T-cell (primary cell): ENCODE data around the gene ST6GALNAC3. TPM values are rescaled to one million over a fixed set of nuclear protein-coding genes. Genes with fewer than 3 reads are reported as not detected.

Experiments
- ATAC-seq, 4 experiments: fragments of 200-7000 bp in 3 of 4; fragments of 150-1000 bp in 1 of 4; cut with Tn5 transposase; replicated peaks in 1 of 4; 1 replicate in 3 of 4; 2 replicates in 1 of 4; pipeline ENCODE4 v1.10.0; 2021; ENCODE audit warnings: moderate library complexity in 3 of 4, mild to moderate bottlenecking in 2 of 4, moderate number of reproducible peaks in 1 of 4
- CTCF ChIA-PET, 2 donors: fragments of 300-600 bp; sonication (Branson Sonifier 250); formaldehyde crosslinking; loops; one replicate each; lab custom pipeline; 2022; ENCODE audit warnings: antibody characterized with exemption in 2 of 2; lab: Charles Lee
- POLR2A ChIA-PET, 2 donors: fragments of 300-600 bp; sonication (Branson Sonifier 250); formaldehyde crosslinking; loops; one replicate each; lab custom pipeline; 2022; ENCODE audit warnings: antibody characterized with exemption in 2 of 2; lab: Charles Lee
- DNase-seq, 35 experiments: peaks; one replicate each; pipeline versions ENCODE4 v3.0.0 to v3.0.0-alpha.2; 2013 to 2023
- H3K27ac ChIP-seq: one replicate; pipeline ENCODE4 v1.5.1; 2013; ENCODE audit warnings: low read length
- H3K27me3 ChIP-seq, 2 experiments: replicated peaks in 1 of 2; 1 replicate in 1 of 2; 2 replicates in 1 of 2; pipeline versions ENCODE4 v1.6.1 to v1.7.0; 2013; ENCODE audit warnings: low read length in 1 of 2, mixed read lengths in 1 of 2; ENCODE audit not compliant: control insufficient read depth in 2 of 2, insufficient read depth in 2 of 2; ENCODE audit errors: extremely low read depth in 1 of 2
- H3K36me3 ChIP-seq, 2 donors: 1 replicate in 1 of 2; 2 replicates in 1 of 2; pipeline versions ENCODE4 v1.6.1 to v1.7.0; 2013; ENCODE audit warnings: low read length in 1 of 2; ENCODE audit not compliant: control insufficient read depth in 2 of 2, insufficient read depth in 1 of 2; ENCODE audit errors: extremely low read depth in 1 of 2
- H3K4me1 ChIP-seq, 2 experiments: 1 replicate in 1 of 2; 2 replicates in 1 of 2; pipeline versions ENCODE4 v1.6.1 to v1.7.0; 2013; ENCODE audit warnings: low read length in 2 of 2, mixed read lengths in 1 of 2; ENCODE audit not compliant: insufficient read depth in 2 of 2, control insufficient read depth in 1 of 2; ENCODE audit errors: extremely low read depth in 1 of 2
- H3K4me3 ChIP-seq, 2 donors: 1 replicate in 1 of 2; 2 replicates in 1 of 2; pipeline versions ENCODE4 v1.5.1 to v1.7.0; 2013; ENCODE audit warnings: mild to moderate bottlenecking in 2 of 2, low read length in 1 of 2, moderate library complexity in 1 of 2; ENCODE audit not compliant: control insufficient read depth in 1 of 2; ENCODE audit errors: extremely low read depth in 1 of 2
- H3K9me3 ChIP-seq: 2 replicates; pipeline ENCODE4 v1.7.0; 2013
- H3K27ac Mint-ChIP-seq, 2 donors: one replicate each; pipeline ENCODE4 v1.8.0; 2020 to 2021; ENCODE audit warnings: mild to moderate bottlenecking in 2 of 2, mixed read lengths in 2 of 2
- H3K27me3 Mint-ChIP-seq, 2 donors: one replicate each; pipeline ENCODE4 v1.8.0; 2021 to 2022; ENCODE audit warnings: mixed read lengths in 2 of 2
- H3K36me3 Mint-ChIP-seq: one replicate; pipeline ENCODE4 v1.8.0; 2021; ENCODE audit warnings: mixed read lengths
- H3K4me1 Mint-ChIP-seq, 3 donors: one replicate each; pipeline ENCODE4 v1.8.0; 2020 to 2022; ENCODE audit warnings: mixed read lengths in 3 of 3, mild to moderate bottlenecking in 1 of 3
- H3K4me3 Mint-ChIP-seq, 3 donors: one replicate each; pipeline ENCODE4 v1.8.0; 2020 to 2022; ENCODE audit warnings: mild to moderate bottlenecking in 3 of 3, mixed read lengths in 3 of 3, moderate library complexity in 3 of 3
- H3K9me3 Mint-ChIP-seq, 3 donors: one replicate each; pipeline ENCODE4 v1.8.0; 2020 to 2022; ENCODE audit warnings: mixed read lengths in 3 of 3
- WGBS: methylation state at CpG from one replicate; pipeline ENCODE4 v1.1.5; 2013; ENCODE audit warnings: missing lambda C conversion rate; ENCODE audit not compliant: insufficient coverage; 5-methylcytosine and 5-hydroxymethylcytosine counted together
- total RNA-seq, 35 experiments: library from RNA in 6 of 35; stranded (reverse) in 6 of 35; fragments of 120-200 nt in 1 of 35; gene quantifications; one replicate each; pipeline versions ENCODE4 v1.2.1 to v1.2.4 and lab custom pipeline; 2013 to 2026

The ST6GALNAC3 gene
- total RNA-seq, 5 donors from 2014 or later (not counting 1 experiment from before 2014, with no cell fraction given): 0.33 to 6.6 (median 1.5) TPM

DNA sequence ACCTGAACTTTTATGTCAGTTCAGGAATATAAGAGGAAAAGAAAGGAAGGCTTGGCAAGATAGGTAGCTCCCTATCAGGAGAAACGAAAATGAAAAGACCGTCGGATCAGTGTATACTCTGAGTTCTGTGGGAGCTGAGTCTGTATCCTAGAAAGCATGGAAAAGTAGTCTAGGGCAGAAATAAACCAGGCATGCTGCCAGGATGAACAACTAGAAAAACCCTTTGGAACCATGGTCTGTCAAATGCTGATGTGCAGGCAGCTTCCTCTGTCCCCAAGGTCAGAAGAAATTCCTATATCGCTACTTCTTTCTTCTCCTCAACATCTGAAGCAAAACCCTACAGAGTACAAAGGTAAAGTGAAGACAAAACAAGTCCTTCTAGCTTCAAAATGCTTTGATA is 268.8 kb downstream of the ST6GALNAC3 start:
- no peaks in the 10 kb centered on the region for H3K27me3 ChIP-seq
- H3K9me3 ChIP-seq: no peaks in the 10 kb centered on the region
- Mint-ChIP-seq H3K27me3 (no peaks in the 10 kb centered on the region), H3K4me3 (no peak overlapping the region), H3K9me3 (peaks cover 0 to 8% (median 0%) of the 10 kb centered on the region in 3 donors), H3K27ac (no peak overlapping the region), H3K36me3 (no peaks in the 10 kb centered on the region), H3K4me1 (peaks cover 8 to 33% (median 11%) of the 10 kb centered on the region in 3 donors)
- no peak overlapping the region for H3K4me3 ChIP-seq
- ChIA-PET CTCF (no interaction called here), POLR2A (no interaction called here)
- H3K27ac ChIP-seq: no peak overlapping the region
- peaks cover 0 to 4% of the 10 kb centered on the region in 2 donors for H3K36me3 ChIP-seq
- WGBS: 86% methylated on average over 4 of the region's 4 CpGs
- no peak for ATAC-seq
- DNase-seq: no peak
- H3K4me1 ChIP-seq: peaks cover 0 to 6% of the 10 kb centered on the region in 2 experiments

DNA sequence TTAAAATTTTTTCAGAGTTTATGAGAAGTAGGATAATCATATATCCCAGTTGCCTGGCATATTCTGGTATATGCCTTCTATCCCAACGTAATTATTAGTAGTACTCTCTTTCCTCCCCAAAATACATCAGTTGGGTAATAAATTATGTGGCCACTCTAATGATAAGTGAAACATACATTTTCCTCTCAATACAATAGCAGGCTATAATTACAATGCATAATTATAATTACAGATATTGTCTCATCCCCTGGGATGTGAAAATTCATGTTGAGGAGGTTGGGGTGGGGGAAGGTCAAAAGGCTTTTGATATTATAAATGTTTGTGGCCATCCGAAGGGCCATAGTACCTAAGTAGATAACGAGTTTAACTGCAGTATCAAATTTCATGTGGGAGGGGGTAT is 277.1 kb downstream of the ST6GALNAC3 start:
- ATAC-seq (no peak), DNase-seq (no peak)
- no peaks in the 10 kb centered on the region for H3K9me3 Mint-ChIP-seq
- no peak overlapping the region for H3K4me3 Mint-ChIP-seq
- no peaks in the 10 kb centered on the region for H3K36me3 Mint-ChIP-seq
- no peaks in the 10 kb centered on the region for H3K27me3 Mint-ChIP-seq
- CTCF ChIA-PET: no interaction called here
- POLR2A ChIA-PET: no interaction called here
- H3K9me3 ChIP-seq: no peaks in the 10 kb centered on the region
- H3K4me1 ChIP-seq: no peaks in the 10 kb centered on the region
- H3K27ac Mint-ChIP-seq: no peak overlapping the region
- H3K4me1 Mint-ChIP-seq: no peaks in the 10 kb centered on the region
- WGBS: 86% methylated on average over 1 of the region's 3 CpGs
- no peak overlapping the region for H3K27ac ChIP-seq
- H3K4me3 ChIP-seq: no peak overlapping the region
- no peaks in the 10 kb centered on the region for H3K36me3 ChIP-seq
- no peaks in the 10 kb centered on the region for H3K27me3 ChIP-seq

DNA sequence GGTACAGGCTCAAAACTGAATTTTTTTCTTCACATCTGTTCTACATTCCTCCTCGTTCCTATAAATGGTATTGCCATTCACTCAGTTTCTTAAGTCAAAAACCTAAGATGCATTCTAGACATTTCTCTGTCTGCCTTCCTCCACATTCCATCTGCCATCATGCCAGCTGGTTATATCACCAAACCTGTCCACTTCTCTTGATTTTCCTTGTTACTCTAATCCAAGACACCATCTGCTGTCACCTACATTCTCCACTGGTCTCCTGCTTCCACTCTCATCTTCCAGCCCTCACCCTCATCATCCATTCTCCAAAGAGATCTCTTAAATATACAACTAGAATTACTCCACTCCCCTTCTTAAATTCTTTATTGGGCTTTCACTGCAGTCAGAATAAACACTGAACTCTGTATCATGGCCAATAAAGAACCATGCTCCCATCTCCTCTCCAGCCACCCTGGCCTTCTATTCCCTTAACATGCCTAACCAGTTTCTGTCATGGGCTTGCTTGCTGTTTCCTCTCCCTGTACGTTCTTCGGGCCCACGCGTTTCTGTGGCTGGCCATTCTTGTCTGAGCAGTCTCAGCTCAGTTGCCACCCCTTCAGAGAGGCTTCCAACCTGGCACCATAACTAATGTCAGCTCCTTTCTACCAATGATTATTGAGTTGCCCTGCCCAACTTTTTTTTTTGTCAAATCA is 278.3 kb downstream of the ST6GALNAC3 start:
- H3K27me3 Mint-ChIP-seq: no peaks in the 10 kb centered on the region
- DNase-seq (no peak), ATAC-seq (no peak)
- POLR2A ChIA-PET: interaction anchor here in 1 of 2 donors (0.6 kb wide), 1 partner anchor 139 kb away, joined by 3 read pairs; no protein-coding TSS in a partner anchor
- H3K4me1 Mint-ChIP-seq: no peaks in the 10 kb centered on the region
- no peak overlapping the region for H3K27ac ChIP-seq
- CTCF ChIA-PET: interaction anchor here in 1 of 2 donors (0.6 kb wide), 1 partner anchor 514 kb away, joined by 6 read pairs; no protein-coding TSS in a partner anchor
- H3K4me3 ChIP-seq: no peak overlapping the region
- no peaks in the 10 kb centered on the region for H3K4me1 ChIP-seq
- no peak overlapping the region for H3K4me3 Mint-ChIP-seq
- no peaks in the 10 kb centered on the region for H3K9me3 ChIP-seq
- no peaks in the 10 kb centered on the region for H3K36me3 ChIP-seq
- no peaks in the 10 kb centered on the region for H3K36me3 Mint-ChIP-seq
- no peak overlapping the region for H3K27ac Mint-ChIP-seq
- H3K27me3 ChIP-seq: no peaks in the 10 kb centered on the region
- H3K9me3 Mint-ChIP-seq: no peaks in the 10 kb centered on the region
- WGBS: 92% methylated on average over 5 of the region's 5 CpGs

DNA sequence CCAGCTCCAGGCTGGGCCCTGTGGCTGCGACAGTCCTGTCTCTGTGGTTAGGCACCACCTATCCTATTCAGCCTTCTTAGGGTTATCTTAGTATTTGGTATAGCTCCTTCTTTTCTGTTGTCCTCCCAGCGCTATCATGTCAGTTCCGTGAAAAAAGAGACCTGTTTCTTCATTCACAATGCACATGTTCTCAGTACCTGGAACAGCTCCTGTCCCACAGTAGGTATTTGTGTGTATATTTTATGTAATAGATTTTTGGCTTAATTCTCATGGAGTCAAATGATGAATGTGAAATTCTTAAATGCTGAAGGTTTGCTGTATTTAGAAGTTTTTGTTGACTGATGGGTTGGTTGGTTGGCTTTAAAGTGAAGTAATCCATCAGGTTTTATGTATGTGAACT is 279.7 kb downstream of the ST6GALNAC3 start:
- DNase-seq: no peak
- POLR2A ChIA-PET: interaction anchor here in 1 of 2 donors (0.7 kb wide), 1 partner anchor 147 kb away, joined by 4 read pairs; no protein-coding TSS in a partner anchor
- H3K36me3 ChIP-seq: no peaks in the 10 kb centered on the region
- Mint-ChIP-seq H3K9me3 (no peaks in the 10 kb centered on the region), H3K27ac (no peak overlapping the region), H3K27me3 (no peaks in the 10 kb centered on the region), H3K36me3 (no peaks in the 10 kb centered on the region), H3K4me3 (no peak overlapping the region), H3K4me1 (no peaks in the 10 kb centered on the region)
- no peak for ATAC-seq
- no CpG with 5 or more reads among the region's 3 CpGs for WGBS
- no peaks in the 10 kb centered on the region for H3K9me3 ChIP-seq
- H3K27me3 ChIP-seq: no peaks in the 10 kb centered on the region
- H3K4me1 ChIP-seq: no peaks in the 10 kb centered on the region
- CTCF ChIA-PET: no interaction called here
- no peak overlapping the region for H3K27ac ChIP-seq
- no peak overlapping the region for H3K4me3 ChIP-seq

DNA sequence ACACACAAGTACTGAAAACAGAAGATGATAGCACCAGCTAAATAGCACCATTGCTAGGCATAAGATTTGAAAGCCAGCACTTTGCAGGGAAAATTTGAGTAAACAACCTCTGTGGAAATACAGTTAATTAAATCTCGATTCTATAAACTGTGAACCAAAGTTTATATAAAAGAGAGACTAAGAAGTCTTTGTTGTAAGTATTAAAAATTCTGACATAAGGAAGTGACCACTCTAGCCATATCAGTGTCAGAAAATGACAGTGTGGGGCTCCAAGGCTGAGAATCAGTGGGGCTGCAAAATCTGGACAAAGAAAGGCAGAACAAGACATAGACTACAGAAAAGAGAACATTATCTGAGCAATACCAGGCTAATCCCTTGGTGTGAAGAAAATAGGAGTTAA is 292.2 kb downstream of the ST6GALNAC3 start:
- Histone ChIP-seq H3K4me3 (no peak overlapping the region), H3K9me3 (no peaks in the 10 kb centered on the region), H3K27ac (no peak overlapping the region), H3K27me3 (peaks cover 0 to 3% of the 10 kb centered on the region in 2 experiments), H3K36me3 (no peaks in the 10 kb centered on the region), H3K4me1 (no peaks in the 10 kb centered on the region)
- no peak overlapping the region for H3K27ac Mint-ChIP-seq
- POLR2A ChIA-PET: no interaction called here
- H3K36me3 Mint-ChIP-seq: no peaks in the 10 kb centered on the region
- H3K27me3 Mint-ChIP-seq: no peaks in the 10 kb centered on the region
- peaks cover 2 to 12% (median 5%) of the 10 kb centered on the region in 3 donors for H3K4me1 Mint-ChIP-seq
- no peak for ATAC-seq
- WGBS: no CpG with 5 or more reads among the region's 1 CpG
- no peaks in the 10 kb centered on the region for H3K9me3 Mint-ChIP-seq
- no peak for DNase-seq
- CTCF ChIA-PET: no interaction called here
- H3K4me3 Mint-ChIP-seq: no peak overlapping the region

DNA sequence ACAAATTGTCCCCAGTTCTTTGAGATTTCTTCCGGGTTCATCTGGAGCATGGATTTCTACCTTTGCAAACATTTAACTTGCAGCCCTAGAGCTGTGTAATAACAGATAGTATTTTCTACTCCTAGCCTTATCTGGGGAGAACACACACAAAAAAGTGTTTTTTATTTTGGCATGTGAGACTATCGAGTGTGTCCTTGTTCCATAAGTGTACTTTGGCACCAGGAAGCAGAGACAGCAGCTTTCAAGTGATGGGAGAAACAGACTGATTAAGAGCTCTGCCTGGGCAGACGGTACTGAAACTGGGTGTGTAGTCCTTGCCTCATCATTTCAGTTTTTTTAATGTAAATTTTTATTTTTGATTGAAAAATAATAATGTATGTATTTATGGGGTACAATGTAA is 297.4 kb downstream of the ST6GALNAC3 start:
- Histone ChIP-seq H3K4me1 (no peaks in the 10 kb centered on the region), H3K27ac (no peak overlapping the region), H3K27me3 (no peaks in the 10 kb centered on the region), H3K9me3 (no peaks in the 10 kb centered on the region), H3K4me3 (no peak overlapping the region), H3K36me3 (no peaks in the 10 kb centered on the region)
- Mint-ChIP-seq H3K36me3 (no peaks in the 10 kb centered on the region), H3K27ac (no peak overlapping the region), H3K9me3 (no peaks in the 10 kb centered on the region), H3K4me1 (peaks cover 2 to 11% (median 5%) of the 10 kb centered on the region in 3 donors), H3K27me3 (no peaks in the 10 kb centered on the region), H3K4me3 (no peak overlapping the region)
- ATAC-seq (no peak), DNase-seq (no peak)
- 83% methylated on average over 1 of the region's 3 CpGs for WGBS
- ChIA-PET CTCF (no interaction called here), POLR2A (no interaction called here)
